HepG2 (cell line): ENCODE measurements around the gene SEC63. TPM values are rescaled to one million over a fixed set of nuclear protein-coding genes. Genes with fewer than 3 reads are reported as not detected.

Experiments
- ATAC-seq: fragments of 200-7000 bp; cut with Tn5 transposase; 3 replicates; pipeline ENCODE4 v1.9.1; 2020; ENCODE audit warnings: mild to moderate bottlenecking, moderate library complexity
- BruUV-seq: library from RNA; stranded (reverse); fragments of 400-500 nt; replicated peaks from 2 replicates; lab custom pipeline; 2021; lab: Mats Ljungman, UMichigan
- CTCF ChIA-PET: fragments of 300-600 bp; formaldehyde crosslinking; extraction: SDS; loops from one replicate; lab custom pipeline; 2021; ENCODE audit warnings: low total read pairs, inconsistent platforms, low intra/inter-chr PET ratio; lab: Yijun Ruan, JAX
- POLR2A ChIA-PET: fragments of 350-600 bp; sonication (Branson Sonifier 250); formaldehyde crosslinking; loops from one replicate; lab custom pipeline; 2020; ENCODE audit warnings: antibody characterized with exemption, inconsistent platforms; lab: Yijun Ruan, JAX
- DNase-seq: peaks from one replicate; pipeline ENCODE4 v3.0.0-alpha.2; 2015; ENCODE audit warnings: low spot score
- FAIRE-seq: peaks from 3 replicates; lab custom pipeline; 2011; peaks lifted over from hg19 to GRCh38; lab: Jason Lieb, UNC
- H2AFZ ChIP-seq: one replicate; pipeline ENCODE4 v1.6.1; 2011; ENCODE audit warnings: low read length, inconsistent platforms
- H3K27ac ChIP-seq: fragments of 300-600 bp; 3 replicates; pipeline ENCODE4 v1.8.0; 2011; ENCODE audit warnings: mixed run types, mild to moderate bottlenecking, mixed read lengths, low read length, inconsistent platforms; ENCODE audit not compliant: insufficient read depth; ENCODE audit errors: extremely low read length
- H3K27me3 ChIP-seq, 2 experiments: fragments of 200-600 bp in 1 of 2; 2 replicates in 1 of 2; 3 replicates in 1 of 2; pipeline versions ENCODE4 v1.6.0 to v1.8.0; 2011; ENCODE audit warnings: low read length in 2 of 2, mild to moderate bottlenecking in 2 of 2, moderate library complexity in 2 of 2, inconsistent platforms in 1 of 2; ENCODE audit not compliant: insufficient read depth in 2 of 2, control insufficient read depth in 1 of 2
- H3K36me3 ChIP-seq, 2 experiments: fragments of 200-600 bp in 1 of 2; replicated peaks in 1 of 2; 2 replicates in 1 of 2; 3 replicates in 1 of 2; pipeline versions ENCODE4 v1.5.1 to v1.8.0; 2011; ENCODE audit warnings: low read length in 2 of 2, inconsistent platforms in 1 of 2; ENCODE audit not compliant: insufficient read depth in 2 of 2, control insufficient read depth in 1 of 2
- H3K4me1 ChIP-seq: 2 replicates; pipeline ENCODE4 v1.5.1; 2012; ENCODE audit warnings: low read length, inconsistent platforms; ENCODE audit not compliant: insufficient read depth
- H3K4me2 ChIP-seq: 2 replicates; pipeline ENCODE4 v1.6.0; 2011; ENCODE audit warnings: low read depth, low read length, inconsistent platforms
- H3K4me3 ChIP-seq, 3 experiments: fragments of 200-600 bp in 1 of 3; sonication (generic), shearing (Covaris generic) in 1 of 3; replicated peaks in 1 of 3; 2 replicates each; pipeline ENCODE4 v1.5.1; 2011 to 2016; ENCODE audit warnings: low read length in 3 of 3, inconsistent platforms in 2 of 3, low read depth in 2 of 3, mild to moderate bottlenecking in 2 of 3, control low read depth in 1 of 3, mixed read lengths in 1 of 3; ENCODE audit not compliant: insufficient read depth in 1 of 3
- H3K79me2 ChIP-seq: one replicate; pipeline ENCODE4 v1.6.1; 2011; ENCODE audit warnings: low read length, inconsistent platforms; ENCODE audit not compliant: insufficient read depth
- H3K9ac ChIP-seq: 2 replicates; pipeline ENCODE4 v1.6.0; 2011; ENCODE audit warnings: mild to moderate bottlenecking, low read depth, low read length, inconsistent platforms; ENCODE audit not compliant: insufficient read depth
- H3K9me3 ChIP-seq: 2 replicates; pipeline ENCODE4 v1.5.1; 2012; ENCODE audit warnings: mild to moderate bottlenecking, low read length
- H4K20me1 ChIP-seq: 2 replicates; pipeline ENCODE4 v1.6.0; 2011; ENCODE audit warnings: inconsistent platforms, mild to moderate bottlenecking, low read length, moderate library complexity; ENCODE audit not compliant: insufficient read depth
- ATF7-NPFF ChIP-seq: sonication (generic); formaldehyde crosslinking; IDR thresholded peaks from 2 replicates; pipeline ENCODE4 v1.8.1; 2023; ENCODE audit warnings: mild to moderate bottlenecking, low read depth, missing genetic modification reagents, moderate library complexity
- FOSL1 ChIP-seq: sonication (generic); formaldehyde crosslinking; IDR thresholded peaks from 2 replicates; pipeline ENCODE4 v1.9.0; 2021; ENCODE audit warnings: missing genetic modification reagents, borderline replicate concordance
- FOXA3 ChIP-seq: IDR thresholded peaks from 2 replicates; pipeline ENCODE4 v1.6.1; 2016; ENCODE audit warnings: missing genetic modification reagents, missing compliant biosample characterization
- HMG20A ChIP-seq: IDR thresholded peaks from 2 replicates; pipeline ENCODE4 v1.6.1; 2016; ENCODE audit warnings: borderline replicate concordance
- NONO ChIP-seq, 2 experiments: fragments of 450-650 bp in 1 of 2; sonication (generic) in 1 of 2; formaldehyde crosslinking in 1 of 2; IDR thresholded peaks in 1 of 2; conservative IDR thresholded peaks in 1 of 2; 2 replicates each; pipeline versions ENCODE4 v1.6.1 to v1.8.0; 2017 to 2022; ENCODE audit warnings: mild to moderate bottlenecking in 1 of 2, missing genetic modification reagents in 1 of 2, moderate library complexity in 1 of 2
- PHF8 ChIP-seq: sonication (generic); formaldehyde crosslinking; IDR thresholded peaks from 2 replicates; pipeline ENCODE4 v1.5.0; 2020; ENCODE audit warnings: missing genetic modification reagents
- RBM39 ChIP-seq: fragments of 200-400 bp; formaldehyde crosslinking; IDR thresholded peaks from one replicate; pipeline ENCODE4 v1.6.1; 2018; ENCODE audit warnings: antibody characterized with exemption, mild to moderate bottlenecking, low read depth, low read length; ENCODE audit not compliant: poor library complexity, severe bottlenecking
- RFX3 ChIP-seq: IDR thresholded peaks from 2 replicates; pipeline ENCODE4 v1.6.1; 2016; ENCODE audit warnings: missing biosample characterization, missing genetic modification reagents
- RFX5 ChIP-seq: IDR thresholded peaks from 2 replicates; pipeline ENCODE4 v1.6.1; 2011; ENCODE audit warnings: low read depth, low read length, improper control_type of control experiment
- SIX1 ChIP-seq: sonication (generic); formaldehyde crosslinking; IDR thresholded peaks from 2 replicates; pipeline ENCODE4 v1.4.0; 2020; ENCODE audit warnings: missing genetic modification reagents, borderline replicate concordance
- ZFP41 ChIP-seq: sonication (generic); formaldehyde crosslinking; IDR thresholded peaks from 2 replicates; pipeline ENCODE4 v1.4.0; 2020; ENCODE audit warnings: mild to moderate bottlenecking, missing genetic modification reagents, borderline replicate concordance
- ZFP90 ChIP-seq: sonication (generic); formaldehyde crosslinking; IDR thresholded peaks from 2 replicates; pipeline ENCODE4 v1.8.0; 2022; ENCODE audit warnings: missing genetic modification reagents, mild to moderate bottlenecking, inconsistent platforms, borderline replicate concordance
- WGBS: methylation state at CpG from one replicate; pipeline ENCODE4 v1.1.6; 2017; ENCODE audit warnings: low lambda C conversion rate; 5-methylcytosine and 5-hydroxymethylcytosine counted together
- in situ Hi-C: cut with HindIII; loops from 2 replicates; pipeline ENCODE4 v1.10.0; 2017; ENCODE audit warnings: low pct_unique_long_range_greater_than_20kb; ENCODE audit not compliant: extremely low pct_ligation_motif_present
- intact Hi-C: fragments of 100-400 bp; cut with micrococcal nuclease; formaldehyde crosslinking; loops from one replicate; pipeline ENCODE4 v1.10.0; 2022; ENCODE audit not compliant: unreplicated experiment
- polyA plus RNA-seq, 8 experiments: library from polyadenylated mRNA; depleted of rRNA in 3 of 8; stranded (reverse) in 7 of 8; unstranded in 1 of 8; fragments of >200 nt; fragmentation: Illumina TruSeq in 4 of 8; extraction: Trizol in 4 of 8; gene quantifications; 2 replicates each; pipeline versions ENCODE4 v1.2.1 to v1.2.3, GENCODE V29; 2011 to 2016; ENCODE audit warnings: low read depth in 4 of 8, missing spikeins in 1 of 8, mixed read lengths in 1 of 8; ENCODE audit not compliant: insufficient read depth in 1 of 8
- total RNA-seq, 5 experiments: library from RNA; depleted of rRNA; stranded (reverse); fragments of >200 nt; fragmentation: Illumina TruSeq; extraction: Trizol; gene quantifications; 2 replicates each; pipeline ENCODE4 v1.2.3, GENCODE V29; 2016; ENCODE audit warnings: low read depth in 1 of 5
- TF ChIP-seq, protein P1 (sequence below): sonication (generic); formaldehyde crosslinking; IDR thresholded peaks from 2 replicates; pipeline ENCODE4 v1.5.1; 2020; ENCODE audit warnings: missing genetic modification reagents, mild to moderate bottlenecking, borderline replicate concordance
- TF ChIP-seq, protein P2 (sequence below): sonication (generic); formaldehyde crosslinking; IDR thresholded peaks from 2 replicates; pipeline ENCODE4 v1.5.0; 2020; ENCODE audit warnings: mild to moderate bottlenecking, missing genetic modification reagents, moderate library complexity
- TF ChIP-seq, protein P3 (sequence below): IDR thresholded peaks from 2 replicates; pipeline ENCODE4 v1.6.1; 2016; ENCODE audit warnings: control low read depth
- TF ChIP-seq, protein P4 (sequence below): sonication (generic); formaldehyde crosslinking; IDR thresholded peaks from 2 replicates; pipeline ENCODE4 v1.8.1; 2023; ENCODE audit warnings: mild to moderate bottlenecking, missing genetic modification reagents

The SEC63 gene
- total and polyA plus RNA-seq, 2 of the 13 experiments (the other 11 are each of a cell fraction or from before 2014, with no cell fraction given): 20.2 to 45.9 TPM

DNA sequence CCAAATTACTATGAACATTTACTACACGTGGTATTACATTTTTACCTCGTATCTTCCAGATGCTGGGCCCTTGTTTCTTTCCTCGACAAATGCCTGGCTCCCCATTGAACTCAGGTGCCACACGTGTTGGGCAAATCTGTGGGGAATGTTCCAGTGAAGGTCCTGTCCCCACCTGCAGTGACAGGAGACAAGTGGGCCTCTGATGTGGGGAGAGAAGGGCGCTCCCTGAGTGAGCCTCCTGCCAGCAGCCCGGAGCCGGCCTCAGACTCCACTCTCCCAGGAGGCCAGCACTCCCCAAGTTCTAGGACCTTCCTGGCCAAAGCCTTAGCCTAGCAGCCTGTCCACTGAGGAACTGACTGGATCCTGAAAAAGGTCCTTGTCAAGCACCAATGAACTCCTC lies 112.2 kb downstream of the SEC63 start:
- no peaks in the 10 kb centered on the region for H3K36me3 ChIP-seq
- DNase-seq (no peak), ATAC-seq (no peak), FAIRE-seq (no peak)
- H3K9ac ChIP-seq: no peak overlapping the region
- no peak overlapping the region for H3K27ac ChIP-seq
- in situ Hi-C loops (loop anchor here (5.0 kb wide), 2 partner anchors 43 to 173 kb away; no protein-coding TSS in a partner anchor), intact Hi-C loops (loop anchor here (10.0 kb wide), 1 partner anchor 111 kb away; no protein-coding TSS in a partner anchor)
- H3K4me3 ChIP-seq: no peak overlapping the region
- CTCF ChIA-PET: no interaction called here
- POLR2A ChIA-PET: no interaction called here
- H3K27me3 ChIP-seq: peaks cover 0 to 9% of the 10 kb centered on the region in 2 experiments; a peak in 4 of 5 replicates
- no TSS peak for BruUV-seq
- no peak overlapping the region for H3K4me2 ChIP-seq
- H4K20me1 ChIP-seq: no peaks in the 10 kb centered on the region
- 44% methylated on average over 5 of the region's 7 CpGs for WGBS
- H3K9me3 ChIP-seq: no peaks in the 10 kb centered on the region
- H3K4me1 ChIP-seq: peaks cover 6% of the 10 kb centered on the region
- no peaks in the 10 kb centered on the region for H3K79me2 ChIP-seq
- H2AFZ ChIP-seq: no peak overlapping the region
- TF ChIP-seq FOSL1 (CRISPR knock-in tag) (no peak), PHF8 (CRISPR knock-in tag) (no peak), ZFP90 (CRISPR knock-in tag) (no peak), ZFP41 (no peak), SIX1 (CRISPR knock-in tag) (no peak), RBM39 (no peak), ATF7-NPFF (CRISPR knock-in tag) (no peak), NONO (IDR thresholded peaks at IDR 0.05) (no peak), NONO (CRISPR knock-in tag; conservative IDR thresholded peaks at IDR 0.05) (no peak), HMG20A (CRISPR knock-in tag) (no peak), RFX3 (CRISPR knock-in tag) (no peak), RFX5 (no peak), FOXA3 (CRISPR knock-in tag) (no peak)
- TF ChIP-seq, protein P1, sequence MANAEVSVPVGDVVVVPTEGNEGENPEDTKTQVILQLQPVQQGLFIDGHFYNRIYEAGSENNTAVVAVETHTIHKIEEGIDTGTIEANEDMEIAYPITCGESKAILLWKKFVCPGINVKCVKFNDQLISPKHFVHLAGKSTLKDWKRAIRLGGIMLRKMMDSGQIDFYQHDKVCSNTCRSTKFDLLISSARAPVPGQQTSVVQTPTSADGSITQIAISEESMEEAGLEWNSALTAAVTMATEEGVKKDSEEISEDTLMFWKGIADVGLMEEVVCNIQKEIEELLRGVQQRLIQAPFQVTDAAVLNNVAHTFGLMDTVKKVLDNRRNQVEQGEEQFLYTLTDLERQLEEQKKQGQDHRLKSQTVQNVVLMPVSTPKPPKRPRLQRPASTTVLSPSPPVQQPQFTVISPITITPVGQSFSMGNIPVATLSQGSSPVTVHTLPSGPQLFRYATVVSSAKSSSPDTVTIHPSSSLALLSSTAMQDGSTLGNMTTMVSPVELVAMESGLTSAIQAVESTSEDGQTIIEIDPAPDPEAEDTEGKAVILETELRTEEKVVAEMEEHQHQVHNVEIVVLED (CRISPR knock-in tag): no peak
- TF ChIP-seq, protein P2, sequence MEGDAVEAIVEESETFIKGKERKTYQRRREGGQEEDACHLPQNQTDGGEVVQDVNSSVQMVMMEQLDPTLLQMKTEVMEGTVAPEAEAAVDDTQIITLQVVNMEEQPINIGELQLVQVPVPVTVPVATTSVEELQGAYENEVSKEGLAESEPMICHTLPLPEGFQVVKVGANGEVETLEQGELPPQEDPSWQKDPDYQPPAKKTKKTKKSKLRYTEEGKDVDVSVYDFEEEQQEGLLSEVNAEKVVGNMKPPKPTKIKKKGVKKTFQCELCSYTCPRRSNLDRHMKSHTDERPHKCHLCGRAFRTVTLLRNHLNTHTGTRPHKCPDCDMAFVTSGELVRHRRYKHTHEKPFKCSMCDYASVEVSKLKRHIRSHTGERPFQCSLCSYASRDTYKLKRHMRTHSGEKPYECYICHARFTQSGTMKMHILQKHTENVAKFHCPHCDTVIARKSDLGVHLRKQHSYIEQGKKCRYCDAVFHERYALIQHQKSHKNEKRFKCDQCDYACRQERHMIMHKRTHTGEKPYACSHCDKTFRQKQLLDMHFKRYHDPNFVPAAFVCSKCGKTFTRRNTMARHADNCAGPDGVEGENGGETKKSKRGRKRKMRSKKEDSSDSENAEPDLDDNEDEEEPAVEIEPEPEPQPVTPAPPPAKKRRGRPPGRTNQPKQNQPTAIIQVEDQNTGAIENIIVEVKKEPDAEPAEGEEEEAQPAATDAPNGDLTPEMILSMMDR (CRISPR knock-in tag): no peak
- TF ChIP-seq, protein P3, sequence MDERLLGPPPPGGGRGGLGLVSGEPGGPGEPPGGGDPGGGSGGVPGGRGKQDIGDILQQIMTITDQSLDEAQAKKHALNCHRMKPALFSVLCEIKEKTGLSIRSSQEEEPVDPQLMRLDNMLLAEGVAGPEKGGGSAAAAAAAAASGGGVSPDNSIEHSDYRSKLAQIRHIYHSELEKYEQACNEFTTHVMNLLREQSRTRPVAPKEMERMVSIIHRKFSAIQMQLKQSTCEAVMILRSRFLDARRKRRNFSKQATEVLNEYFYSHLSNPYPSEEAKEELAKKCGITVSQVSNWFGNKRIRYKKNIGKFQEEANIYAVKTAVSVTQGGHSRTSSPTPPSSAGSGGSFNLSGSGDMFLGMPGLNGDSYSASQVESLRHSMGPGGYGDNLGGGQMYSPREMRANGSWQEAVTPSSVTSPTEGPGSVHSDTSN (CRISPR knock-in tag): no peak
- TF ChIP-seq, protein P4, sequence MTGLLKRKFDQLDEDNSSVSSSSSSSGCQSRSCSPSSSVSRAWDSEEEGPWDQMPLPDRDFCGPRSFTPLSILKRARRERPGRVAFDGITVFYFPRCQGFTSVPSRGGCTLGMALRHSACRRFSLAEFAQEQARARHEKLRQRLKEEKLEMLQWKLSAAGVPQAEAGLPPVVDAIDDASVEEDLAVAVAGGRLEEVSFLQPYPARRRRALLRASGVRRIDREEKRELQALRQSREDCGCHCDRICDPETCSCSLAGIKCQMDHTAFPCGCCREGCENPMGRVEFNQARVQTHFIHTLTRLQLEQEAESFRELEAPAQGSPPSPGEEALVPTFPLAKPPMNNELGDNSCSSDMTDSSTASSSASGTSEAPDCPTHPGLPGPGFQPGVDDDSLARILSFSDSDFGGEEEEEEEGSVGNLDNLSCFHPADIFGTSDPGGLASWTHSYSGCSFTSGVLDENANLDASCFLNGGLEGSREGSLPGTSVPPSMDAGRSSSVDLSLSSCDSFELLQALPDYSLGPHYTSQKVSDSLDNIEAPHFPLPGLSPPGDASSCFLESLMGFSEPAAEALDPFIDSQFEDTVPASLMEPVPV (CRISPR knock-in tag): no peak
